ENCODE measurements around the gene MAEL. TPM values are rescaled to one million over a fixed set of nuclear protein-coding genes. Genes with fewer than 3 reads are reported as not detected.
A peak's percentile ranks its signal among the peaks of the same experiment; 100 is the strongest.

MAEL gene
- total RNA-seq, 4 donors from 2014 or later, result 0.63 to 1.2 (median 0.66) TPM; not detected in 1

DNA sequence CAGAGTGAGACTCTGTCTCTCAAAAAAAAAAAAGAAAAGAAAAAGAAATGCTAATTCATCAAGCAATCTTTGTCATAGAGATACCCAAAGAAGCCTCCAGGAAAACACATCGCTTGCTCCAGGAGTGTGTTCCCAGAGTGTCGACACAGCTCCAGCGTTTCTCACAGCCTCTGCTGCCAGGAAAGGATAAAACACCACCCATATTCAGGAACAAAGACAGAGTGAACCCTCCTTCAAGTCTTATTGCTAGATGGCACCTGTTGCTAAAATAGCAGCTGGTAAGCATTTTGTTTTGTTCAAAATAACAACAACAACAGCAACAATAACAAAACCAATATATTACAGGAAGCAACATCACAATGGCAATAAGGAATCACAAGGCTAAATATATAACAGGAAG lies 16.9 kb upstream of the MAEL start:
- H3K36me3 ChIP-seq, result no peaks in the 10 kb centered on the region
- peaks cover 0 to 33% of the 10 kb centered on the region in 2 donors for H3K27me3 ChIP-seq
- no peaks in the 10 kb centered on the region for H3K9me3 ChIP-seq
- no peak for DNase-seq (ENCODE audit: low spot score in 2 of 2)
- peaks cover 0 to 27% (median 8%) of the 10 kb centered on the region in 4 donors for H3K4me1 ChIP-seq
- WGBS, 2 donors, result 49 to 56% methylated on average over 3 of the region's 3 CpGs
- TF ChIP-seq POLR2A (IDR thresholded peaks at IDR 0.05) (no peak), EP300 (IDR thresholded peaks at IDR 0.05) (no peak)
- TF ChIP-seq, protein P1, sequence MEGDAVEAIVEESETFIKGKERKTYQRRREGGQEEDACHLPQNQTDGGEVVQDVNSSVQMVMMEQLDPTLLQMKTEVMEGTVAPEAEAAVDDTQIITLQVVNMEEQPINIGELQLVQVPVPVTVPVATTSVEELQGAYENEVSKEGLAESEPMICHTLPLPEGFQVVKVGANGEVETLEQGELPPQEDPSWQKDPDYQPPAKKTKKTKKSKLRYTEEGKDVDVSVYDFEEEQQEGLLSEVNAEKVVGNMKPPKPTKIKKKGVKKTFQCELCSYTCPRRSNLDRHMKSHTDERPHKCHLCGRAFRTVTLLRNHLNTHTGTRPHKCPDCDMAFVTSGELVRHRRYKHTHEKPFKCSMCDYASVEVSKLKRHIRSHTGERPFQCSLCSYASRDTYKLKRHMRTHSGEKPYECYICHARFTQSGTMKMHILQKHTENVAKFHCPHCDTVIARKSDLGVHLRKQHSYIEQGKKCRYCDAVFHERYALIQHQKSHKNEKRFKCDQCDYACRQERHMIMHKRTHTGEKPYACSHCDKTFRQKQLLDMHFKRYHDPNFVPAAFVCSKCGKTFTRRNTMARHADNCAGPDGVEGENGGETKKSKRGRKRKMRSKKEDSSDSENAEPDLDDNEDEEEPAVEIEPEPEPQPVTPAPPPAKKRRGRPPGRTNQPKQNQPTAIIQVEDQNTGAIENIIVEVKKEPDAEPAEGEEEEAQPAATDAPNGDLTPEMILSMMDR (IDR thresholded peaks at IDR 0.05), result no peak
- H3K4me3 ChIP-seq, result no peak overlapping the region
- H3K27ac ChIP-seq, result no peak overlapping the region

GRCh38 chr1:166972826-166973225 lies 16.3 kb upstream of the MAEL start:
- H3K27ac ChIP-seq, result peak overlapping the region in 2 of 4 donors; percentile 6 to 67
- 33 to 41% methylated on average over 2 of the region's 2 CpGs for WGBS, 2 donors
- no peaks in the 10 kb centered on the region for H3K36me3 ChIP-seq
- TF ChIP-seq POLR2A (IDR thresholded peaks at IDR 0.05) (no peak), EP300 (IDR thresholded peaks at IDR 0.05) (no peak)
- TF ChIP-seq, protein P1 (IDR thresholded peaks at IDR 0.05), result no peak
- H3K4me3 ChIP-seq, result no peak overlapping the region
- peaks cover 0 to 27% (median 8%) of the 10 kb centered on the region in 4 donors for H3K4me1 ChIP-seq
- peaks cover 0 to 33% of the 10 kb centered on the region in 2 donors for H3K27me3 ChIP-seq
- DNase-seq (ENCODE audit: low spot score in 2 of 2), result no peak
- no peaks in the 10 kb centered on the region for H3K9me3 ChIP-seq

- peak overlapping the region in 3 of 4 donors; percentile 27 to 67 (median 40) for H3K27ac ChIP-seq
- peaks cover 0 to 32% of the 10 kb centered on the region in 2 donors for H3K27me3 ChIP-seq
- TF ChIP-seq POLR2A (IDR thresholded peaks at IDR 0.05) (no peak), EP300 (IDR thresholded peaks at IDR 0.05) (no peak)
- TF ChIP-seq, protein P1 (IDR thresholded peaks at IDR 0.05), result no peak
- H3K36me3 ChIP-seq, result no peaks in the 10 kb centered on the region
- peak overlapping the region; percentile 38 to 83 (median 60) for H3K4me3 ChIP-seq
- DNase-seq (ENCODE audit: low spot score in 2 of 2), result no peak
- H3K9me3 ChIP-seq, result no peaks in the 10 kb centered on the region
- H3K4me1 ChIP-seq, result peaks cover 0 to 27% (median 8%) of the 10 kb centered on the region in 4 donors
- 1 to 2% methylated on average over 17 of the region's 17 CpGs for WGBS, 2 donors
These were observed 14.3 kb upstream of the MAEL start for GRCh38 chr1:166974647-166975345.

GRCh38 chr1:166975361-166976129 lies 13.5 kb upstream of the MAEL start, which contains the start of gene ILDR2:
TSS of gene ILDR2 (minus strand) at chr1:166975540. CDS start at chr1:166975268, 272 bp downstream.
- peak within 1 kb of the TSS; percentile 27 to 88 (median 68) for H3K27ac ChIP-seq
- peak within 1 kb of the TSS; percentile 57 to 83 (median 68) for H3K4me3 ChIP-seq
- H3K4me1 ChIP-seq, result peaks cover 0 to 27% (median 8%) of the 10 kb centered on the region in 4 donors
- H3K27me3 ChIP-seq, result peaks cover 0 to 29% of the 10 kb centered on the region in 2 donors
- WGBS, 2 donors, result 0% methylated on average over 33 to 46 of the region's 97 CpGs
- H3K36me3 ChIP-seq, result no peaks in the 10 kb centered on the region
- DNase-seq (ENCODE audit: low spot score in 2 of 2), result peak in 1 of 2 donors; percentile 7
- no peaks in the 10 kb centered on the region for H3K9me3 ChIP-seq
- TF ChIP-seq EP300 (IDR thresholded peaks at IDR 0.05) (peak in 1 of 2 donors; percentile 17), POLR2A (IDR thresholded peaks at IDR 0.05) (no peak)
- TF ChIP-seq, protein P1 (IDR thresholded peaks at IDR 0.05), result peak in 2 of 5 experiments; percentile 27 to 33
